ENCODE results near the gene SLC47A2. TPM values are rescaled to one million over a fixed set of nuclear protein-coding genes. Genes with fewer than 3 reads are reported as not detected.

Gene SLC47A2
- total RNA-seq, 1 donor = not detected

GRCh38 chr17:19717411-19717908, 1.1 kb upstream of the SLC47A2 start:
- no peak for TF ChIP-seq CTCF (IDR thresholded peaks at IDR 0.05; ENCODE audit: insufficient read depth, low read length)
- DNase-seq (ENCODE audit: low read depth) = no peak

GRCh38 chr17:19717031-19717360, 612 bp upstream of the SLC47A2 start:
- H3K4me3 ChIP-seq (ENCODE audit: low read depth, low read length) = no peak overlapping the region
- no peak for TF ChIP-seq CTCF (IDR thresholded peaks at IDR 0.05; ENCODE audit: insufficient read depth, low read length)
- DNase-seq (ENCODE audit: low read depth) = no peak

More at GRCh38 chr17:19717411-19717908, 1.1 kb upstream of the SLC47A2 start:
- no peak overlapping the region for H3K4me3 ChIP-seq (ENCODE audit: low read depth, low read length)

GRCh38 chr17:19714542-19715411, 1.6 kb downstream of the SLC47A2 start:
- TF ChIP-seq CTCF (IDR thresholded peaks at IDR 0.05; ENCODE audit: insufficient read depth, low read length) = no peak
- no peak for DNase-seq (ENCODE audit: low read depth)
- H3K4me3 ChIP-seq (ENCODE audit: low read depth, low read length) = no peak overlapping the region

GRCh38 chr17:19713901-19714361, 2.5 kb downstream of the SLC47A2 start:
- no peak for DNase-seq (ENCODE audit: low read depth)
- no peak for TF ChIP-seq CTCF (IDR thresholded peaks at IDR 0.05; ENCODE audit: insufficient read depth, low read length)
- H3K4me3 ChIP-seq (ENCODE audit: low read depth, low read length) = no peak overlapping the region

GRCh38 chr17:19713462-19713861, 2.9 kb downstream of the SLC47A2 start:
- H3K4me3 ChIP-seq (ENCODE audit: low read depth, low read length) = no peak overlapping the region
- no peak for DNase-seq (ENCODE audit: low read depth)
- peak; percentile 32 for TF ChIP-seq CTCF (IDR thresholded peaks at IDR 0.05; ENCODE audit: insufficient read depth, low read length)

GRCh38 chr17:19712436-19713004, 3.9 kb downstream of the SLC47A2 start:
- TF ChIP-seq CTCF (IDR thresholded peaks at IDR 0.05; ENCODE audit: insufficient read depth, low read length) = no peak
- H3K4me3 ChIP-seq (ENCODE audit: low read depth, low read length) = no peak overlapping the region
- DNase-seq (ENCODE audit: low read depth) = no peak

All from fibroblast of the aortic adventitia (primary cell).